ENCODE results near the gene NNT. TPM values are rescaled to one million over a fixed set of nuclear protein-coding genes. Genes with fewer than 3 reads are reported as not detected.

Gene NNT
- total and polyA plus RNA-seq, 2 of the 8 experiments (the other 6 are each of a cell fraction or from before 2014, with no cell fraction given) = 11.0 to 22.2 TPM

DNA sequence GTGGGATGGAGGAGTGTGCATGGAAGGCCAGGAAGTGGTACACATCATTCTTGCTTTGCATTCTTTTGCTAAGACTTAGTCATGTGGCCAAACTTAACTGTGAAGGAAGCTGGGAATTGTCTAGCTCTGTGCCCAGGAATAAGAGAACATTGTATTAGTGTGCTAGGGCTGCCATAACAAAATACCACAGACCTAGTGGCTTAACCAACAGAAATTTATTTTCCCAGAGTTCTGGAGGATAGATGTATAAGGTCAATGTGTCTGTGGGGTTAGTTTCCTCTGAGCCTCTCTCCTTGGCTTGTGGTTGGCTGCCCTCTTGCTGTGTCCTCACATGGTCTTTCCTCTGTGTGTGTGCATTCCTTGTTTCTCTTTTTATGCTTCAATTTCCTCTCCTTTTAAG is 32.4 kb downstream of the NNT start (continued):
- TF ChIP-seq CHD7 (IDR thresholded peaks at IDR 0.05; ENCODE audit: insufficient replicate concordance, low read length) (no peak), SAP30 (IDR thresholded peaks at IDR 0.05; ENCODE audit: insufficient read depth, insufficient replicate concordance, low read length) (no peak), FOSL1 (IDR thresholded peaks at IDR 0.05; ENCODE audit: insufficient read depth, low read depth, low read length) (no peak), KDM5A (IDR thresholded peaks at IDR 0.05; ENCODE audit: low read length) (no peak), CHD2 (IDR thresholded peaks at IDR 0.05; ENCODE audit: low read length) (no peak), GTF2F1 (IDR thresholded peaks at IDR 0.05; ENCODE audit: borderline replicate concordance, low read depth, low read length) (no peak), BACH1 (IDR thresholded peaks at IDR 0.05; ENCODE audit: low read length) (no peak), ATF3 (IDR thresholded peaks at IDR 0.05; ENCODE audit: insufficient read depth, low read depth, low read length) (no peak)
- TF ChIP-seq, protein P1, sequence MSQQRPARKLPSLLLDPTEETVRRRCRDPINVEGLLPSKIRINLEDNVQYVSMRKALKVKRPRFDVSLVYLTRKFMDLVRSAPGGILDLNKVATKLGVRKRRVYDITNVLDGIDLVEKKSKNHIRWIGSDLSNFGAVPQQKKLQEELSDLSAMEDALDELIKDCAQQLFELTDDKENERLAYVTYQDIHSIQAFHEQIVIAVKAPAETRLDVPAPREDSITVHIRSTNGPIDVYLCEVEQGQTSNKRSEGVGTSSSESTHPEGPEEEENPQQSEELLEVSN (IDR thresholded peaks at IDR 0.05) = no peak
